Umbilical cord (tissue), 2 donors: Measurements from ENCODE around the gene TSPEAR. TPM values are rescaled to one million over a fixed set of nuclear protein-coding genes. Genes with fewer than 3 reads are reported as not detected.

Experiments used
- DNase-seq: peaks from one replicate; pipeline ENCODE4 v3.0.0-alpha.2; 2015; ENCODE audit warnings: low spot score
- total RNA-seq: library from RNA; depleted of rRNA; stranded (reverse); fragments of >200 nt; gene quantifications from one replicate; pipeline ENCODE4 v1.2.3, GENCODE V29; 2014; ENCODE audit warnings: low replicate concordance; ENCODE audit not compliant: insufficient read depth

Gene TSPEAR
- total RNA-seq, 1 donor from 2014 or later = not detected

DNA sequence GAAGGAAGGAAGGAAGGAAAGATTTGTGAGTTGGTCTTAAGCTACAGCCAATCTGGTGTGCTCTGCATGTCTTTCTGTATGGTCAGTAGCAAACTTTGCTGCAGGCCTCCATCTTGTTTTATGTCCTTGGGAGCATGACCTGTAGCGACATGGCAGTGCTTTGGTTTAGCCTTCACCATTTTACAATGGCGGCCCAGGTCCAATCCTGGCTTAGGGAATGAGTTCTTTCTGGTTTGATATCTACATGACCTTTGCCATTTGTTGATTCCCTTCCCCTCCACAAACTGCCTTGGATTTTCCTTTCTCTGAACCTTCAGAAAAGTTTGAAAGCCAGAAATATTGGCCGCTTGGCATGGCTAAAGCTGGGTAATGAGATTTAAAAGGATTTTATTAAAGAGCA lies 30.5 kb upstream of the TSPEAR start:
- DNase-seq = no peak

- DNase-seq = no peak
These were observed 29.4 kb upstream of the TSPEAR start for GRCh38 chr21:44740742-44741141.

DNA sequence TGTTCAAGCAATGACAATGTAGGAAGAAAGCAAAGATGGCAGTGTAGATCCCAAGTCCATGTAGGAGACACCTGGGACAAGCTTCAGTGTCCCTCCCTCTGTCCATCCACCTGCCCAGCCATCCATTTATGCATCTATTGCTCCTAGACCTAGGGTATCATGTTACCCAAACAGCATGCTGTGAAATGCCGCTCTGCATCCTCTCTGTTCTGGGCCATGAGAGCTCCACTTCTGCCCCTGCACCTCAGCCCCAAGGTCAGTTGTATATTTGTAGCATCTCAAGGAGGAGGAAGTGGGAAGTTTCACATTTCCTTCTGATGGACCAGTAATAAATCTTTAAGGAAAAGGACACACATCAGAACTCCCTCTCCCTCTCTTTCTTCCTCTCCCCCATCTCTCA lies 27.9 kb upstream of the TSPEAR start:
- DNase-seq = no peak

- DNase-seq = no peak
These were observed 27.2 kb upstream of the TSPEAR start for GRCh38 chr21:44738621-44739020.

DNA sequence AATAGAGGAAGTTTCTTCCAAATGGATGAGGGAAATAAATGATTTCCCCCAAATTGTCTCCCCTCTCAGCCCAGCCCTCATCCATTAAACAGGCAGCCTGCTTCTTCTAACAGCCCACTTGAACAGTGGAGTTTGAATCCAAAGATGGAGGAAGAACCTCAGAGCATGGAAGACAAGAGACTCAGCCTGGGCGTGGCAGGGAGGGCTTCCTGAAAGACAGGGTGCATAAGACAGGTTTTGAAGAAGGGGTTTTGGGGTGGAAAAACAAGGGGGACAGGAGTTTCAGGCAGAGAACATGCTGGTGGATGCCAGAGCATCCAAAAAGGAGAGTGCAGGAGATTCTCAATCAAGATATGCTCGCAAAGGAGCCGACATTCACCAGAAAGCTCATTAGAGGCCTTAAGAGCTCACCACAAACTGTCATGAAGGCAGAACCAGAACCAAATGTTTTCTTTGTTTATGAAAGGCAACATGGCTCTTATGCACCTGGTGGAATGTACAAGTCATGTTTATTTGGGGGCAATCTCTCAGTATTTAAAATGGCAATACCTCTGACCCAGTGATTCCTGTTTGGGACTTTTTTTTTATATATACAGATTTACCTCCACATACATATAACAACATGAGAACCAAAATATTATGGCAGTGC lies 26.5 kb upstream of the TSPEAR start:
- no peak for DNase-seq

GRCh38 chr21:44736291-44737004 lies 25.1 kb upstream of the TSPEAR start:
- no peak for DNase-seq

DNA sequence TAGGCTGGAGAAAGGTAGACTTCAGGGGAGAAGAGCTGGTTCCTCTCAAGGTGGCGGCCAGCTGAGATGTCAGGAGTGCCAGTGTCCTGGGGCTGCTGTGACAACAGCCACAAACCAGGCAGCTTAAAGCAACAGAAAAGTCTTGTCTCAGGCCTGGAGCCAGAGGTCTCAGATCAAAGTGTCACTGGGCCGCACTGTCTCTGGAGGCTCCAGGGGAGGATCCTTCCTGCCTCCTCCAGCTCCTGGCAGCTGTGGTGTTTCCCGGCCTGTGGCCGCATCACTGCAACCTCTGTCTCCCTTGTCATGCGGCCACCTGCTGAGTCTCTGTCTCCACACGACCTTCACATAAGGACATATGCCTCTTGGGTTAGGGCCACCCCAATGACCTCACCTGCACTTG lies 24.4 kb upstream of the TSPEAR start:
- DNase-seq = no peak

GRCh38 chr21:44734841-44735240 lies 23.5 kb upstream of the TSPEAR start:
- no peak for DNase-seq

- DNase-seq = no peak
These were observed 22.8 kb upstream of the TSPEAR start for GRCh38 chr21:44734026-44734745.

DNA sequence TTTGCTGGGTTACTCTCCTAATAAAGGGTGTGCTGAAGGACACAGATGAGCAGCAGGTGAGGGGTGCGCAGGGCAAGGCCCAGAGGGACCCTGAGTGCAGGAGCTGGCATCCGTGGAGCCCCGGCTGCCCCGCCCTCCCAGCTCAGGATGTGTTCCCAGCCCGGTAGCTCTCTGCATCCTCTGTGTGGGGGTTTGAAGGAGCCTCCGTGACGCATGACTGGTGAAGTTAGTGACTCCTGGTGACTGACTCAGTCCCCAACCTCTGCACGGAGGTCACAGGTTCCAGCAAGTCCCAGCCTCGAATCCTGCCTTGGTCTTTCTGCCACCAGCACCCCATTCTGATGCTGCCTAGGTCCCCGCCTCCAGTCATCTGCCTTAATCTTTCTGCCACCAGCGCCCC lies 21.6 kb upstream of the TSPEAR start:
- DNase-seq = no peak

GRCh38 chr21:44732263-44732662 lies 20.9 kb upstream of the TSPEAR start:
- DNase-seq = no peak

GRCh38 chr21:44730951-44731579 lies 19.7 kb upstream of the TSPEAR start:
- no peak for DNase-seq

DNA sequence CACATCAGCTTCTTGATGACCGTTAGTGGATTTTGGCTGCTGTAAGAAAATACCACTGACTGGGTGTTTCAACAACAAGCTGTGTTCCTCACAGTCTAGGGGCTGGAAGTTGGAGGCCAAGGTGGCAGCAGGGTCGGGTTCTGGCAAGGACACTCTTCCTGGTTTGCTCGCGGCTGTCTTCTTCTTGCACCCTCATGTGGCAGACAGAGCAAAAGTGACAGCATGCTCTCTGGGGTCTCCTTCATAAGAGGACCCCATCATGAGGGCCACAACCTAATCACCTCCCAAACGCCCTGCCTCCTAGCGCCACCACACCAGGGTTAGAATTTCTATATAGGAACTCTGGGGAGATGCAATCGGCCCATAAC lies 18.6 kb upstream of the TSPEAR start:
- no peak for DNase-seq

DNA sequence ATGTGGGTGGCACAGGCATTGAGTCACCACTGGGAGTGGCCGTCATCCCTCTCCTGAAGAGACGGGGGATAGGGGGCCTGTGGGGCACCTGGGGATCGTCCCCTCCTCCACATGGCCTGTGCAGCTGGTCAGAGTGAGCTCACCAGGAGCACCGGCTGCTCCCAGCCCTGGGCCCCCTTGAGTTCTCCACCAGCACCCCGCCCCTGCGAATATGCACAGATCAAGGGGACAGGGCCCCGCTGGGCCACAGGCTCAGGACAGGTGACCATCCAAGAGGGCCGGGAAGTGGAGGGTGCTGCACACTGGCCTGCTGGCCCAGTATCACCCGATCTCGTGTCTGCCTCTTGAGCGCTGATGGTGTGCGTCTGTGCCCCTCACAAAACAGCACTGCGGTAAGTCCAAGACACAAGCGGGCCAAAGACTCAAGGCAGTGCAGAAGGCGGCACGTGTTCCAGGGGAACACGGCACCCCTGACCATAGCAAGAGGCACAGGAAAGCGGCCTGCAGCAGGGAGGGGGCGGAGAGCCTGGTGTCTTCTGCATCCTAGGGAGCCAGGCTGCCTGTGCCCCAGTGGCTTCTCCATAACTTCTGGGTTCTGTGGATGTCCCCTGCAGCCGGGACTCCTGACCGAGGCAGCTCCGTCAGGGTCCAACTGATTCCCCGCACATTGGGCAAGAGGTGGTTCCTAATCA lies 18.1 kb upstream of the TSPEAR start:
- no peak for DNase-seq

- no peak for DNase-seq
These were observed 17.3 kb upstream of the TSPEAR start for GRCh38 chr21:44728716-44729115.

DNA sequence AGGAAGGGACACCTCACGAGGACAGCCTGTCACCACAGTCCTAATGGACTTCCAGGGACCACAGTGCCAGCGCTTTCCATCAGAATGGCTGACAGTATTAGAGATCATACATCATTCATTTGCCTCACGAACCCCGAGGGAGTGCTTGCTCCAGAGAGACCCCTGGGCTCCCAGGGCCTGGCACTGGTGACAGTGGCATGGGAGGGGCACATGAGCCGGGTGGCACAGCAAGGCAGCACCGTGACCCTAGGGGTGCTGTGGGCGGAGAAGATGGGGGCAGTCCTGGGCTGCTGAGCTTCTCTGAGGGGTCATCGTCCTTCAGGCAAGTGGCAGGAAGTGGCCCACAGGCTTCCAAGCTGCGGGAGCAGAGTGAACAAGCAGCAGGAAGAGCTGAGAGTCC lies 16.4 kb upstream of the TSPEAR start:
- no peak for DNase-seq

- no peak for DNase-seq
These were observed 15.9 kb upstream of the TSPEAR start for GRCh38 chr21:44727321-44727720.

GRCh38 chr21:44726826-44727225 lies 15.5 kb upstream of the TSPEAR start:
- no peak for DNase-seq

DNA sequence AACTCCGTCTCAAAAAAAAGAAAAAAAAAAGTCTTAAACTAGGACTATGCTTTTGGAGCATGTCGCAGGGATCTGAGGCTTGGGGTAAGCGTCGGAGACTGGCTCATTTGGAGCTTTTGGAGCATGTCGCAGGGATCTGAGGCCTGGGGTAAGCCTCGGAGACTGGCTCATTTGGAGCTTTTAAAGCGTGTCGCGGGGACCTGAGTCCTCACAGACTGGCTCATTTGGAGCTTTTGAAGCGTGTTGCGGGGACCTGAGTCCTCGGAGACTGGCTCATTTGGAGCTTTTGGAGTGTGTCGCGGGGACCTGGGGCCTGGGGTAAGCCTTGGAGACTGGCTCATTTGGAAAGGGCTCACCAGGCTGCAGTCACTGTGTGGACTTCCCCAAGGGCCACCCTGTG lies 13.6 kb upstream of the TSPEAR start:
- DNase-seq = no peak

- DNase-seq = no peak
These were observed 12.8 kb upstream of the TSPEAR start for GRCh38 chr21:44724196-44724595.

DNA sequence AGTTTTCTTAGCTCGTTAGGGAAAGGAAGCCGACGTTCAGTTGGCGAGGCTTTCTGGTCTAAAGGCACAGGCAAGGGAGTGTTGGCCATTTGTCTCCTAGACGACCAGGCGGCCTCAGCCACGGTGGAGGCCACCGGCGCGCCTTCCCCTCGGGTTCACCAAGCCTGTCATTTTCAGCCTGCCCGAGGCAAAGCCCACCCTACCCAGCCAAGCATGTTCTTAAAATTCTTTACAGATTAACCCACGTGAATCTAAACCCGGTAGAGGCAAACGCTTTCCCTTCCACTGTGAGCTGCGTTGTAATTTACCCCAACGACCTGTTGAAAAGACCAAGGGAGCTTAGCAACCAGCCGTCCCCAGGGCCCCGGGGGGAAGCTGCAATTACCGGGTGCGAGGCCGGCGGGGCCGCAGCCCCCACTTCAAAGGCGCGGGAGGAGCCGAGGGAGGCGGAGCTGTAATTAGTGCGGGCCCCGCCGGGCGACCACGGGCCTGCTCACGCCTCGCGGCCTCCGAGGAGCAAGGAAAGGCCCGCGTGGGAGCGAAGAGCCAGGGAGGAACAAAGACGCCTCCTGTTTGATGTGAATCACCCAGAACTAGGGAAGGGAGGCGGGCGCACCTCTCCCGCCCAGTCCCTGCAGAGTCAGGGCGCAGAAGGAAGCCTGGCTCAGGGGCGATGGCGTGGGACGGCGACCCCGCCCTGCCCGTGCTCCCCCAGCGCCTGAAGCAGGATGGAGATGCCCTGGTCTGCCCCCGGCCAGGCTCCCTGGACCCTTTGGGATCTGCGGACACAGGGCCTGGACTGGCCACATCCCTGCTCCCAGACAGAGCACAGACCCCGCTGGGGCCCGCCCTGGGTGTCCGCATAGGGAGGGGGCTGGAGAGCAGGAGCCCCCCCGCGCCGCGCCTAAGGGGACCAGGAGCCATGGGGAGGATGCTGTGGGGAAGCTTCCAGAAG lies 12.1 kb upstream of the TSPEAR start:
- DNase-seq = no peak
